ENCODE data around the gene INTS12.
"Not testable (repeated sequence)": the region's sequence is repeated elsewhere in the genome, so short reads cannot be mapped to it uniquely, and the experiment has no call there.

INTS12 gene

GRCh38 chr4:105708181-105709080, at the start of gene INTS12, which contains the start of gene GSTCD:
INTS12 (minus strand) TSS chr4:105708689; CDS start chr4:105700005, 8,684 bp downstream.
GSTCD (plus strand) TSS chr4:105708784; CDS start chr4:105717614, 8,830 bp downstream.
- peak; percentile 88 to 91 for DNase-seq

GRCh38 chr4:105755375-105755774, 46.9 kb upstream of the INTS12 start:
- no peak for DNase-seq

DNA sequence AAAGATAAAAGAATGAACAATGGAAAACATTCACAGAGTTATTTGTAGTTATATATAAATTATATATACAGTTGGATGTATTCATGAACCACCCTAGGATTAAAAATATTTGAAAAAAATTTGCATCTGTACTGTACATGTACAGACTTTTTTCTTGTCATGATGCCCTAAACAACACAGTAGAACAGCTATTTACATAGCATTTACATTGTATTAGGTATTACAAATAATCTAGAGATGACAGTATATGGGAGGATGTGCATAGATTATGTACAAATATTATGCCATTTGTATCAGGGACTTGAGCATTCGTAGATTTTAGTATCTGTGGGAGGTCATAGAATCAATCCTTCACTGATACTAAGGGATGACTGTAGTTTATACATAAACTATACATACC, 44.9 kb upstream of the INTS12 start:
- no peak for DNase-seq

DNA sequence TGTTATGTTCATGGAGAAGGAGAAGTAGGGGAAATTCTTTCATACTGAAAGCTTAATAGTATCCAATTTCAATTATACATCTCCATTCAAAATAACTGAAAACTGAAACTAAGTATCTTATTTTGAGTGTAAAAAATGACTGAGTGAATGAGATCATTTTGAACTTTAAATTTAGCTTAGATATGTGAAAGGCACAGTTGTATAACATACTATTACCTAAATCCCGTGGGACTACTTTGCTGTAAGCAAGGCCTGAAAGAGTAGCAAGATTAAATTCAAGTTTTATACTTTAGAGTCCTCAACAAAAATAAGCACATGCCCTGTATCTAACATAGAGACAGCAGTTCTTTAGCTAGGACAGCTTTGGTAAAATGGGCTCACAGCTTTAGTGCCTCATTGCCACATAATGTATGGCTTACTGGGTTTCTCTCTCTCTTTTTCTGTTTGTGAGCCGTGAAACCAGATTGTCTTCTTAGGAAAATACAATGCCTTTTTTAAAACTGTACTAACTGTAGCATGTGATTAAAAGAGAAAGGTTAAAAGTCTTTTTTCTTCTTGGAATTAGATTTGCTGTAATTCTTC, 43.3 kb upstream of the INTS12 start:
- no peak for DNase-seq

GRCh38 chr4:105748222-105748621, 39.7 kb upstream of the INTS12 start:
- DNase-seq, result no peak

DNA sequence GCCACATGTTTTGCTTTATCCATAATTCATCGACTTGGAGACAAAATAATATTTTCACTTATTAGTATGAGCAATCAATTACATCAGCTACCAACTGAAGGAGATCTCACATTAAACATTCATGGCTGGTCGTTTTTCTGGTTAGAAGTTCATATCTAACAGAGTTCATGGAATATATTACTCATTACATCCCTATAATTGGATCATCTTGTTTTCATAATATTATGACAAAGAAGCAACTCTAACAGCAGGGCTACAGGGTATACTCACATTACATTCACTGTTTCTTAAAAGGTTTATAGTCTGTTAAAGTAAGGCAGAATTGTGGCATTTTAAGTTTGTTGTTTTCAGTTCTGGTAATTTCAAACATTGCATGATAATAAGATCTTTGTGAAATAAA, 33.1 kb upstream of the INTS12 start:
- DNase-seq, result no peak

DNA sequence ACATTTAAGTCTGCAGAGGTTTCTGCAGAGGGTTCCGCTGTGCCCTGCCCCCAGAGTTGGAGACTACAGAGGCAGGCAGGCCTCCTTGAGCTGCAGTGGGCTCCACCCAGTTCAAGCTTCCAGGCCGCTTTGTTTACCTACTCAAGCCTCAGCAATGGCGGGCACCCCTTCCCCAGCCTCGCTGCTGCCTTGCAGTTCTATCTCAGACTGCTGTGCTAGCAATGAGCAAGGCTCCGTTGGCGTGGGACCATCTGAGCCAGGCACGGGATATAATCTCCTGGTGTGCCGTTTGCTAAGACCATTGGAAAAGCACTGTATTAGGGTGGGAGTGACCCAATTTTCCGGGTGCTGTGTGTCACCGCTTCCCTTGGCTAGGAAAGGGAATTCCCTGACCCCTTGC, 26.7 kb upstream of the INTS12 start:
- not testable (repeated sequence) for DNase-seq

DNA sequence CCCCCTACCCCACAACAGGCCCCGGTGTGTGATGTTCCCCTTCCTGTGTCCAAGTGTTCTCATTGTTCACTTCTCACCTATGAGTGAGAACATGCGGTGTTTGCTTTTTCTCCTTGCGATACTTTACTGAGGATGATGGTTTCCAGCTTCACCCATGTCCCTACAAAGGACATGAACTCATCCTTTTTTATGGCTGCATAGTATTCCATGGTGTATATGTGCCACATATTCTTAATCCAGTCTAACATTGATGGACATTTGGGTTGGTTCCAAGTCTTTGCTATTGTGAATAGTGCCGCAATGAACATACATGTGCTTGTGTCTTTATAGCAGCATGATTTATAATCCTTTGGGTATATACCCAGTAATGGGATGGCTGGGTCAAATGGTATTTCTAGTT, 21.4 kb upstream of the INTS12 start:
- not testable (repeated sequence) for DNase-seq

GRCh38 chr4:105725623-105726022, 17.1 kb upstream of the INTS12 start:
- no peak for DNase-seq

DNA sequence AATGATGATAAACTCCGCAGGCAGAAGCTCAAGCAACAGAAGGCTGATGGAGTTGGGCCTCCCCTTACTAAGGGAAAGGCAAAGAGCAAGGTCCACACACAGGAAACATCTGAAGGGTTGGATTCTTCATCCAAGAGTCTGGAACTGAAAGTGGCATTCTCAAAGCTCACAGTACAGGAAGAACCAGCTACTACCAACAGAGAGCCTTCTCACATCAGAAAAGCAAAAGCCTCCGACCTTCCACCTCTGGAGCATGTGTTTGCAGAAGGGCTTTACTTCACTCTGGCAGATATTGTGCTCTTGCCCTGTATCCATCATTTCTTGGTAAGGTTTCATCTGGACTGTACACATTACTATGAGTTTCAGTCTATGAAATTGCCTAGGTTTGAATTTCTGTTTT, 10.7 kb upstream of the INTS12 start:
- no peak for DNase-seq

DNA sequence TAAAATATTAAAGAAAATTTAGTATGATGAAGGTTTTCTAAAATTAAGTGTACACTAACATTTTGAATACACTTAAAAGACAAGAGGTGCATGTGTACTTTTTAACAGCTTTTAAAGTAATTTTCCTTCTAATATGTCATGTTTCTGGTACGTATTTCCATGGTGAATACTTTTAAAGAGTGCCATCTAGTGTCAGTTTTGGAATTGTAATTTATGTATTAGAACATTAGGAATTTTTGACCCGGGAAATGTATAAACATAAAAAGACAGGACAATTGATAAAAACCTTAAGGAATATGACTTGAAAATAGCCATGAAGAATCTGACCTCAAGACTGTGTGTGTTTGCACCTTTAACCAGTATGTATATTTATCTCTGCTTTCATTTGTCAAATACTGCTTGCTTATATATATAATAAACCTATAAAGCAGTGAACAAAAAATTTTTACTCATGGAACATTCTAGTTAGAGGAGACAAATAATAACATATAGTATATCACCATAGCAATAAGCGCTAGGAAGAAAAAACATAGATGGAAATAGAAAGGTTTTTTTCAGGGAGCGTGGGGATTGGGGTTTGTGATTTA, 7.3 kb upstream of the INTS12 start:
- DNase-seq, result peak in 1 of 2 donors; percentile 40

- DNase-seq, result no peak
Measured at GRCh38 chr4:105714932-105715331, 6.4 kb upstream of the INTS12 start.

- no peak for DNase-seq
Measured at GRCh38 chr4:105714071-105714521, 5.6 kb upstream of the INTS12 start.

DNA sequence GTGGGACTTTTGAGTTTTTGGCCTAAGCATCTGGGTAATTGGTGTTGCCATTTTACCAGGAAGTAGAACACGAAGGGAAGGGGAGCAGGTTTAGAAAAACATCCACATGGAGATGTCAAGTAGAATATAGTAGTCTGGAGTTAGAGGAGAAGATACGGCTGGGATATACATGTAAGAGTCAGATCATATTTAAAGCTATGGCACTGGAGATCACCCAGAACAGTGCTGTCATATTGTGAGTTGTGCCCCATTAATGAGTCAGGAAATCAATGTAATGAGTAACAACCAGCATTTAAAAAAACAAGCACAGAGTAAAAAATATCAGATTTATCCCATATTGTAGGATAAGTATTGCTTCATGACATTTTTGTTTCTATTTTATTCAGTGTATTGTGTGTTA, 4.3 kb upstream of the INTS12 start:
- no peak for DNase-seq

DNA sequence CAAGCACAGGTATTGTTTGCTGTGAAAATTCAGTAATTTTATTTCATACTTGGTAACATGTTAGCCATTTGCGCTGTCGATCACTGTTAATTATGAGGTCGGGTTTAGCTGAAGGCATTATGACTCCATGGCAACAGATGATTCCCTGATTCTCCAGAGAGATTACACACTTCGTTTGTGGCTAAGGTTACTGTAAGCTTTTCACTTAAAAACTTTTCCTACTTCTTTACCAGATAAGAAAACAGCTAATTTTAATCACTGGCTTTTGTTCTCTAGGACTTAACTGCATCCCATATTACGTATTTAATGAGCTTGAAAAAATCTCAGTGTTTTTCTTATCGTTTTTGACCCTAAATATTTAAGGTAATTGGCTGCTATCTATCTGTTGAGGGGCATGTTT, 2.2 kb upstream of the INTS12 start:
- no peak for DNase-seq

GRCh38 chr4:105710012-105710600, 1.6 kb upstream of the INTS12 start:
- DNase-seq, result no peak

GRCh38 chr4:105709081-105709450, 577 bp upstream of the INTS12 start:
- DNase-seq, result peak in 1 of 2 donors; percentile 11

- DNase-seq, result peak in 1 of 2 donors; percentile 15
Measured at GRCh38 chr4:105707782-105708180, 708 bp downstream of the INTS12 start.

- no peak for DNase-seq
Measured at GRCh38 chr4:105698607-105699006, 9.9 kb downstream of the INTS12 start.

GRCh38 chr4:105695832-105696231, 12.7 kb downstream of the INTS12 start:
- DNase-seq, result not testable (repeated sequence)

GRCh38 chr4:105694812-105695211, 13.7 kb downstream of the INTS12 start:
- not testable (repeated sequence) for DNase-seq

DNA sequence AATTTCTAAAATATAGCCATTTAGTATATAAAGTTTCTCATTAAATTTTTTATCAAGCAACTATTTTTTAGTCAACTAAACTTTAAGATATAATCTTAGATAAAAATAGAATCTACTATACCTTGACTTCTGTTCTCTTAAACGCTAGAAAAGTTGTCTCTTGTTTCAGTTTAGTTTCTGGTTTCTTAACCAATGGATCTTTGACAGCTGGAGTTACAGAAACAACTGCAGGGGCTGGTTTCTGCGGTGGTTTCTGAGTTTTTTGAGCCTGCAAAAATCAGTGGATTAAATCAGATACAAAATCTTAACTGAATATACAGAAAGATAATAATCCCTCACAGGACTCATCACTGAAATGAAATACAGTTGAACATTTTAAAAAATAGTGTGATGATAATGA, 21.9 kb downstream of the INTS12 start:
- no peak for DNase-seq

DNA sequence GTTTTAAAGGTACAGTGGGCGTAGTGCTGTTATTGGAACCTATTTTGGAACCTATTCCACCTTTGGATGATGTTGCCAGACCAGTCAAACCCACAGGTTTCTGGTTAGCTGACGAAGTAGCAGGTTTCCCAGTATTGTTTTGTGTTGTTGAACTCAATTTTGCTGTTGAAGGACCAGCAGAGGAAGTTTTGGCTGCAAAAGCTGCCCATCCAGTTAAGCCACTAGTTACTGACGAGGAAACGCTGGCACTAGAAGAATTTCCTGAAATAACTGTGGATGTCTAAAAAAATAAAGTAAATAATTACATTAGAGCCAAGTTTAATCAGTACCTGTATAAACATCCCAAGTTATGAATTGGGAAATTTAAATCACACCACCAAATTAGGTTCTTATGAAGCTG, 25.5 kb downstream of the INTS12 start:
- DNase-seq, result no peak
